GM19240 (cell line): ENCODE measurements around the gene TLR7.

Experiments
- DNase-seq: peaks from one replicate; pipeline ENCODE4 v3.0.0; 2011; ENCODE audit warnings: low spot score; ENCODE audit not compliant: insufficient read length

Gene TLR7

GRCh38 chrX:12890467-12890866 lies 23.6 kb downstream of the TLR7 start:
- DNase-seq = no peak

- no peak for DNase-seq
Observed at GRCh38 chrX:12891171-12891570, 24.3 kb downstream of the TLR7 start.

- no peak for DNase-seq
Observed at GRCh38 chrX:12891915-12892506, 25.1 kb downstream of the TLR7 start.

- no peak for DNase-seq
Observed at GRCh38 chrX:12892716-12893115, 25.8 kb downstream of the TLR7 start.

GRCh38 chrX:12894074-12895030 lies 27.5 kb downstream of the TLR7 start:
- DNase-seq = peak; percentile 23

- no peak for DNase-seq
Observed at GRCh38 chrX:12895866-12896265, 29.0 kb downstream of the TLR7 start.

GRCh38 chrX:12896935-12897334 lies 30.1 kb downstream of the TLR7 start:
- no peak for DNase-seq

- DNase-seq = no peak
Observed at GRCh38 chrX:12898073-12898472, 31.2 kb downstream of the TLR7 start.

- no peak for DNase-seq
Observed at GRCh38 chrX:12899506-12899905, 32.6 kb downstream of the TLR7 start.

GRCh38 chrX:12901486-12901885 lies 34.6 kb downstream of the TLR7 start:
- peak; percentile 56 for DNase-seq

GRCh38 chrX:12903646-12904045 lies 36.8 kb downstream of the TLR7 start:
- DNase-seq = no peak

GRCh38 chrX:12906046-12906761 lies 39.3 kb downstream of the TLR7 start, which contains the start of gene TLR8:
TSS of gene TLR8 (plus strand) at chrX:12906620. CDS start at chrX:12906707, 87 bp downstream.
- DNase-seq = no peak

- no peak for DNase-seq
Observed at GRCh38 chrX:12910423-12911121, 43.7 kb downstream of the TLR7 start.

GRCh38 chrX:12911122-12911470 lies 44.2 kb downstream of the TLR7 start:
- DNase-seq = no peak

- no peak for DNase-seq
Observed at GRCh38 chrX:12912791-12913482, 46.1 kb downstream of the TLR7 start.

GRCh38 chrX:12917753-12918152 lies 50.9 kb downstream of the TLR7 start:
- no peak for DNase-seq

GRCh38 chrX:12919051-12919450 lies 52.2 kb downstream of the TLR7 start:
- no peak for DNase-seq

GRCh38 chrX:12919620-12920019 lies 52.7 kb downstream of the TLR7 start:
- no peak for DNase-seq

GRCh38 chrX:12920990-12921389 lies 54.1 kb downstream of the TLR7 start:
- no peak for DNase-seq

- DNase-seq = no peak
Observed at GRCh38 chrX:12921886-12922598, 55.2 kb downstream of the TLR7 start.
